Measurements from ENCODE around the gene FLG2.

- no peak for TF ChIP-seq ZNF396 (CRISPR knock-in tag; IDR thresholded peaks at IDR 0.05; ENCODE audit: borderline replicate concordance)
- no peak for TF ChIP-seq ZNF121 (CRISPR knock-in tag; IDR thresholded peaks at IDR 0.05)
- TF ChIP-seq ATF2 (CRISPR knock-in tag; IDR thresholded peaks at IDR 0.05; ENCODE audit: borderline replicate concordance, low read depth), result no peak
- TF ChIP-seq ZNF423 (CRISPR knock-in tag; IDR thresholded peaks at IDR 0.05), result no peak
- TF ChIP-seq TEAD4 (CRISPR knock-in tag; IDR thresholded peaks at IDR 0.05), result no peak
- TF ChIP-seq CBFB (CRISPR knock-in tag; IDR thresholded peaks at IDR 0.05; ENCODE audit: low read depth), result no peak
- TF ChIP-seq, protein P1, sequence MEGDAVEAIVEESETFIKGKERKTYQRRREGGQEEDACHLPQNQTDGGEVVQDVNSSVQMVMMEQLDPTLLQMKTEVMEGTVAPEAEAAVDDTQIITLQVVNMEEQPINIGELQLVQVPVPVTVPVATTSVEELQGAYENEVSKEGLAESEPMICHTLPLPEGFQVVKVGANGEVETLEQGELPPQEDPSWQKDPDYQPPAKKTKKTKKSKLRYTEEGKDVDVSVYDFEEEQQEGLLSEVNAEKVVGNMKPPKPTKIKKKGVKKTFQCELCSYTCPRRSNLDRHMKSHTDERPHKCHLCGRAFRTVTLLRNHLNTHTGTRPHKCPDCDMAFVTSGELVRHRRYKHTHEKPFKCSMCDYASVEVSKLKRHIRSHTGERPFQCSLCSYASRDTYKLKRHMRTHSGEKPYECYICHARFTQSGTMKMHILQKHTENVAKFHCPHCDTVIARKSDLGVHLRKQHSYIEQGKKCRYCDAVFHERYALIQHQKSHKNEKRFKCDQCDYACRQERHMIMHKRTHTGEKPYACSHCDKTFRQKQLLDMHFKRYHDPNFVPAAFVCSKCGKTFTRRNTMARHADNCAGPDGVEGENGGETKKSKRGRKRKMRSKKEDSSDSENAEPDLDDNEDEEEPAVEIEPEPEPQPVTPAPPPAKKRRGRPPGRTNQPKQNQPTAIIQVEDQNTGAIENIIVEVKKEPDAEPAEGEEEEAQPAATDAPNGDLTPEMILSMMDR (IDR thresholded peaks at IDR 0.05), result no peak
- no peak for TF ChIP-seq ETV6 (CRISPR knock-in tag; IDR thresholded peaks at IDR 0.05)
- no peak for TF ChIP-seq NFE2L1 (CRISPR knock-in tag; IDR thresholded peaks at IDR 0.05)
- TF ChIP-seq ARID4B (CRISPR knock-in tag; IDR thresholded peaks at IDR 0.05; ENCODE audit: borderline replicate concordance), result no peak
- no peak for TF ChIP-seq ZNF232 (CRISPR knock-in tag; IDR thresholded peaks at IDR 0.05)
- no peak for TF ChIP-seq ERG (CRISPR knock-in tag; IDR thresholded peaks at IDR 0.05)
- TF ChIP-seq CREB1 (CRISPR knock-in tag; IDR thresholded peaks at IDR 0.05), result no peak
Observed at GRCh38 chr1:152397474-152397873, 37.7 kb upstream of the FLG2 start.
